GM23338 (cell line): Measurements from ENCODE around the gene FAM78A. TPM values are rescaled to one million over a fixed set of nuclear protein-coding genes. Genes with fewer than 3 reads are reported as not detected.

Experiments used
- ATAC-seq: fragments of 200-7000 bp; cut with Tn5 transposase; 3 replicates; pipeline ENCODE4 v1.9.1; 2020
- DNase-seq: peaks from one replicate; pipeline ENCODE4 v3.0.0-alpha.2; 2015; ENCODE audit warnings: low spot score
- H2AFZ ChIP-seq: fragments of 200-600 bp; sonication (generic); 2 replicates; pipeline ENCODE4 v1.8.0; 2016; ENCODE audit warnings: antibody characterized with exemption, mild to moderate bottlenecking, moderate library complexity
- H3F3A ChIP-seq: fragments of 200-600 bp; sonication (generic); replicated peaks from 2 replicates; pipeline ENCODE4 v1.8.0; 2017; ENCODE audit warnings: antibody characterized with exemption, mixed run types, low read depth
- H3K27ac ChIP-seq: fragments of 200-600 bp; sonication (generic); 2 replicates; pipeline ENCODE4 v1.6.1; 2016; ENCODE audit warnings: low read depth
- H3K27me3 ChIP-seq: fragments of 200-600 bp; sonication (generic); 2 replicates; pipeline ENCODE4 v1.8.0; 2016; ENCODE audit warnings: mild to moderate bottlenecking, mixed run types, moderate library complexity; ENCODE audit not compliant: insufficient read depth
- H3K36me3 ChIP-seq: fragments of 200-600 bp; sonication (generic); 2 replicates; pipeline ENCODE4 v1.8.0; 2016; ENCODE audit warnings: mild to moderate bottlenecking; ENCODE audit not compliant: insufficient read depth
- H3K4me1 ChIP-seq: fragments of 200-600 bp; sonication (generic); 2 replicates; pipeline ENCODE4 v1.8.0; 2016; ENCODE audit warnings: mild to moderate bottlenecking, moderate library complexity; ENCODE audit not compliant: insufficient read depth
- H3K4me2 ChIP-seq: fragments of 200-600 bp; sonication (generic); 2 replicates; pipeline ENCODE4 v1.7.1; 2017; ENCODE audit warnings: mixed run types
- H3K4me3 ChIP-seq: fragments of 200-600 bp; sonication (generic); 2 replicates; pipeline ENCODE4 v1.6.1; 2016; ENCODE audit warnings: mixed run types
- H3K79me2 ChIP-seq: fragments of 200-600 bp; sonication (generic); replicated peaks from 2 replicates; pipeline ENCODE4 v1.8.0; 2017; ENCODE audit warnings: mild to moderate bottlenecking; ENCODE audit not compliant: insufficient read depth
- H3K9me2 ChIP-seq: fragments of 200-600 bp; sonication (generic); 2 replicates; pipeline ENCODE4 v1.8.0; 2017; ENCODE audit not compliant: insufficient read depth
- H4K20me1 ChIP-seq: fragments of 200-600 bp; sonication (generic); replicated peaks from 2 replicates; pipeline ENCODE4 v1.8.0; 2017; ENCODE audit warnings: mild to moderate bottlenecking; ENCODE audit not compliant: insufficient read depth
- H3K27ac Mint-ChIP-seq: 2 replicates; pipeline ENCODE4 v1.8.0; 2020; ENCODE audit warnings: inconsistent platforms, mild to moderate bottlenecking, moderate library complexity, mixed read lengths
- H3K27me3 Mint-ChIP-seq: 3 replicates; pipeline ENCODE4 v1.8.0; 2022; ENCODE audit warnings: low read depth, mild to moderate bottlenecking, moderate library complexity, mixed read lengths, inconsistent platforms; ENCODE audit not compliant: insufficient read depth, poor library complexity
- H3K36me3 Mint-ChIP-seq: 3 replicates; pipeline ENCODE4 v1.8.0; 2021; ENCODE audit warnings: low read depth, mild to moderate bottlenecking, inconsistent platforms, moderate library complexity, mixed read lengths
- H3K4me1 Mint-ChIP-seq: 3 replicates; pipeline ENCODE4 v1.8.0; 2020; ENCODE audit warnings: mild to moderate bottlenecking, inconsistent platforms, mixed read lengths
- H3K4me3 Mint-ChIP-seq: 3 replicates; pipeline ENCODE4 v1.8.0; 2021; ENCODE audit warnings: moderate library complexity, mild to moderate bottlenecking, inconsistent platforms, mixed read lengths
- H3K9me3 Mint-ChIP-seq: 3 replicates; pipeline ENCODE4 v1.8.0; 2020; ENCODE audit warnings: moderate library complexity, mild to moderate bottlenecking, inconsistent platforms, mixed read lengths
- ETS1 ChIP-seq: IDR thresholded peaks from 2 replicates; pipeline ENCODE4 v1.6.1; 2016; ENCODE audit warnings: antibody characterized with exemption
- POLR2AphosphoS5 ChIP-seq: IDR thresholded peaks from 2 replicates; pipeline ENCODE4 v1.6.1; 2016; ENCODE audit warnings: antibody characterized with exemption, low read depth
- ZNF462 ChIP-seq: fragments of 250-450 bp; sonication (Bioruptor Pico); IDR thresholded peaks from 2 replicates; pipeline ENCODE4 v1.5.0; 2020; ENCODE audit warnings: mild to moderate bottlenecking, moderate library complexity
- polyA plus RNA-seq: library from polyadenylated mRNA; unstranded; fragments of >200 nt; fragmentation: Nextera tagmentation; extraction: Ambion mirVana; gene quantifications from 2 replicates; pipeline ENCODE4 v1.2.1, GENCODE V29; 2016
- total RNA-seq: library from RNA; depleted of rRNA; stranded (reverse); fragments of >200 nt; shearing (Covaris generic); gene quantifications from 2 replicates; pipeline ENCODE4 v1.2.3, GENCODE V29; 2014

Gene FAM78A
- total and polyA plus RNA-seq, 2 experiments from 2014 or later = 0.57 to 2.1 TPM

DNA sequence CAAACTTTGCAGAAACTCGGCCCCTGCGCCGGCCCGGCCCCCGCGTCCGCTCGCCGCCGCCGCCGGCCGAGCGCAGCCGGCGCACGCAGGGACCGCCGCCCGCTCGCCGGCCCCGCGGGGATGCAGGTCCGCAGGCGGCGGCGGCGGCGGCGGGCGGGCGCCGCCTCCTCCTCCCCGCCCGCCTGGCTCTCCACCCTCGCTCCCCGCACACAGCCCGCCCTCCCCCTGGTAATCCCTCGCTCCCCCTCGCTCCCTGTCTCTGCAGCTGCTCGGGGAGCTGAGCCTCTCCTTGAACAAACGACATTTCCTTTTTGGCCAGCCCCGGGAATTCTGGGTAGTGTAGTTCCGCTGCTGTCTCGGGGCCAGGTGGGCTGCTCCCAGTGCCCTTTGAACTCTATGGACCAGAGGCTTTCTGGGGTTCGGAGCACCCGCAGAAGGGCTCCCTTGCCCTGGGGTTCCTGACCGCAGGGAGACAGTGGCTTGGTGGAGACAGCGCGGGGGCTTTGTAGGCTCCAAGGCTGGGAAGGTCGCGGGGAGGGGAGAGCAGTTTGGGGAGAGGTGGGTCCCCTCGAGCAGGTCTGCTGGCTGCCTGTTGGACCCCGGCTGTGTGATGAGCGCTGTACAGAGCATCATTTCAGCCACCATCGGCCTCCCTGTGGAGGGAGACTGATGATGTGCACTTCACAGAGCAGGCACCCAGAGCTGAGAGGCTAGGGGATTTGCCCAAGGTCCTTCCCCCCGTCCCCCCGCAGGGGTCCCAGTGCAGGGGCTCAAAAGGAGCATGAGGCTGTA lies 1.8 kb upstream of the FAM78A start:
- Histone ChIP-seq H3K36me3 (no peaks in the 10 kb centered on the region), H3K4me2 (peak overlapping the region; percentile 85), H3K4me3 (peak overlapping the region; percentile 73), H3K27me3 (peaks cover 34% of the 10 kb centered on the region), H4K20me1 (no peaks in the 10 kb centered on the region), H2AFZ (peak overlapping the region; percentile 97; the same call in 1 of the 2 replicates), H3F3A (peaks cover 26% of the 10 kb centered on the region; the same call in 1 of the 2 replicates), H3K79me2 (no peaks in the 10 kb centered on the region), H3K27ac (no peak overlapping the region), H3K9me2 (no peaks in the 10 kb centered on the region), H3K4me1 (peaks cover 7% of the 10 kb centered on the region; the same call in 1 of the 2 replicates)
- peak; percentile 60 for ATAC-seq
- Mint-ChIP-seq H3K27ac (no peak overlapping the region), H3K9me3 (no peaks in the 10 kb centered on the region), H3K4me3 (peak overlapping the region; percentile 75), H3K36me3 (no peaks in the 10 kb centered on the region), H3K4me1 (peaks cover 36% of the 10 kb centered on the region), H3K27me3 (peaks cover 46% of the 10 kb centered on the region)
- peak; percentile 96 for DNase-seq
- TF ChIP-seq ETS1 (peak; percentile 77), POLR2AphosphoS5 (peak; percentile 45), ZNF462 (CRISPR knock-in tag) (no peak)
